Mesenchymal stem cell (in vitro differentiated cells and primary cell): ENCODE data around the gene CAMK1D.
A peak's percentile ranks its signal among the peaks of the same experiment; 100 is the strongest.
"Not testable (repeated sequence)": the region's sequence is repeated elsewhere in the genome, so short reads cannot be mapped to it uniquely, and the experiment has no call there.

Experiments
- DNase-seq: peaks from one replicate; pipeline ENCODE4 v3.0.0-alpha.2; 2013
- H2AFZ ChIP-seq: one replicate; pipeline ENCODE4 v1.6.1; 2013; ENCODE audit warnings: low read depth, mild to moderate bottlenecking, control low read depth, inconsistent platforms, low read length, moderate library complexity
- H2AK5ac ChIP-seq: 2 replicates; pipeline ENCODE4 v1.6.1; 2013; ENCODE audit warnings: low read length, moderate library complexity, mild to moderate bottlenecking, inconsistent platforms; ENCODE audit not compliant: severe bottlenecking
- H2BK120ac ChIP-seq: one replicate; pipeline ENCODE4 v1.6.1; 2013; ENCODE audit warnings: low read depth, mild to moderate bottlenecking, inconsistent platforms, low read length, moderate library complexity
- H2BK12ac ChIP-seq, 2 experiments: one replicate each; pipeline ENCODE4 v1.6.1; 2013; ENCODE audit warnings: inconsistent platforms in 2 of 2, low read length in 2 of 2, mild to moderate bottlenecking in 2 of 2, moderate library complexity in 2 of 2, control low read depth in 1 of 2
- H2BK15ac ChIP-seq: one replicate; pipeline ENCODE4 v1.6.1; 2013; ENCODE audit warnings: mild to moderate bottlenecking, low read depth, inconsistent platforms; ENCODE audit not compliant: poor library complexity, severe bottlenecking
- H2BK5ac ChIP-seq: 2 replicates; pipeline ENCODE4 v1.6.1; 2013; ENCODE audit warnings: low read depth, mild to moderate bottlenecking, low read length, control low read depth, inconsistent platforms; ENCODE audit not compliant: poor library complexity, severe bottlenecking
- H3K14ac ChIP-seq, 2 experiments: one replicate each; pipeline ENCODE4 v1.6.1; 2013; ENCODE audit warnings: inconsistent platforms in 2 of 2, low read length in 2 of 2, control low read depth in 1 of 2, mild to moderate bottlenecking in 1 of 2, moderate library complexity in 1 of 2
- H3K18ac ChIP-seq, 2 experiments: one replicate each; pipeline ENCODE4 v1.6.1; 2013; ENCODE audit warnings: inconsistent platforms in 2 of 2, low read length in 2 of 2, control low read depth in 1 of 2, low read depth in 1 of 2, mild to moderate bottlenecking in 1 of 2
- H3K23ac ChIP-seq, 2 experiments: one replicate each; pipeline ENCODE4 v1.6.1; 2013; ENCODE audit warnings: inconsistent platforms in 2 of 2, low read length in 2 of 2, mild to moderate bottlenecking in 2 of 2, moderate library complexity in 2 of 2, control low read depth in 1 of 2
- H3K27ac ChIP-seq: 2 replicates; pipeline ENCODE4 v1.5.1; 2013; ENCODE audit warnings: mild to moderate bottlenecking, moderate library complexity, low read length, control low read depth, inconsistent platforms; ENCODE audit not compliant: poor library complexity, severe bottlenecking
- H3K27me3 ChIP-seq, 2 experiments: 2 replicates each; pipeline versions ENCODE4 v1.6.1 to v1.7.0; 2013; ENCODE audit warnings: low read length in 2 of 2, mild to moderate bottlenecking in 2 of 2, moderate library complexity in 2 of 2, control low read depth in 1 of 2, inconsistent platforms in 1 of 2; ENCODE audit not compliant: control insufficient read depth in 1 of 2, insufficient read depth in 1 of 2
- H3K36me3 ChIP-seq, 2 experiments: 2 replicates each; pipeline versions ENCODE4 v1.6.1 to v1.7.0; 2013; ENCODE audit warnings: low read length in 2 of 2, control low read depth in 1 of 2, inconsistent platforms in 1 of 2, low read depth in 1 of 2, mild to moderate bottlenecking in 1 of 2; ENCODE audit not compliant: insufficient read depth in 2 of 2, control insufficient read depth in 1 of 2
- H3K4ac ChIP-seq, 2 experiments: one replicate each; pipeline ENCODE4 v1.6.1; 2013; ENCODE audit warnings: inconsistent platforms in 2 of 2, low read length in 2 of 2, mild to moderate bottlenecking in 2 of 2, moderate library complexity in 2 of 2, control low read depth in 1 of 2, low read depth in 1 of 2
- H3K4me1 ChIP-seq: 2 replicates; pipeline ENCODE4 v1.6.1; 2013; ENCODE audit warnings: low read depth, low read length, control low read depth; ENCODE audit not compliant: control insufficient read depth, insufficient read depth
- H3K4me2 ChIP-seq: 2 replicates; pipeline ENCODE4 v1.6.1; 2013; ENCODE audit warnings: low read length, mild to moderate bottlenecking, inconsistent platforms; ENCODE audit not compliant: poor library complexity, severe bottlenecking
- H3K4me3 ChIP-seq, 2 experiments: 2 replicates each; pipeline versions ENCODE4 v1.5.1 to v1.7.0; 2013; ENCODE audit warnings: low read length in 2 of 2, mild to moderate bottlenecking in 2 of 2, control low read depth in 1 of 2, low read depth in 1 of 2; ENCODE audit not compliant: insufficient read depth in 1 of 2
- H3K79me1 ChIP-seq: replicated peaks from 2 replicates; pipeline ENCODE4 v1.6.1; 2013; ENCODE audit warnings: mild to moderate bottlenecking, control low read depth, low read length, inconsistent platforms; ENCODE audit not compliant: poor library complexity, severe bottlenecking
- H3K9ac ChIP-seq: 2 replicates; pipeline ENCODE4 v1.7.0; 2013; ENCODE audit warnings: mild to moderate bottlenecking, low read length, moderate library complexity
- H3K9me3 ChIP-seq: 2 replicates; pipeline ENCODE4 v1.7.0; 2013; ENCODE audit warnings: mild to moderate bottlenecking, low read length; ENCODE audit not compliant: control insufficient read depth
- H4K8ac ChIP-seq: one replicate; pipeline ENCODE4 v1.6.1; 2013; ENCODE audit warnings: inconsistent platforms, mild to moderate bottlenecking, low read length, moderate library complexity
- H4K91ac ChIP-seq: one replicate; pipeline ENCODE4 v1.6.1; 2013; ENCODE audit warnings: mild to moderate bottlenecking, low read length, inconsistent platforms
- WGBS: methylation state at CpG from one replicate; pipeline ENCODE4 v1.1.7; 2013; ENCODE audit warnings: mixed read lengths; 5-methylcytosine and 5-hydroxymethylcytosine counted together

CAMK1D gene

GRCh38 chr10:12723220-12723619 is 373.9 kb downstream of the CAMK1D start:
- Histone ChIP-seq H3K14ac (no peak overlapping the region), H2BK12ac (no peak overlapping the region), H3K27me3 (no peaks in the 10 kb centered on the region), H2BK120ac (no peak overlapping the region), H3K4me2 (no peak overlapping the region), H4K91ac (no peak overlapping the region), H2AFZ (no peak overlapping the region), H3K23ac (no peak overlapping the region), H3K4me1 (peaks cover 14% of the 10 kb centered on the region), H3K18ac (no peak overlapping the region), H3K9me3 (no peaks in the 10 kb centered on the region), H3K4ac (no peak overlapping the region), H3K27ac (no peak overlapping the region), H2BK5ac (no peak overlapping the region), H3K79me1 (peaks cover 21% of the 10 kb centered on the region), H3K36me3 (no peaks in the 10 kb centered on the region), H2AK5ac (no peak overlapping the region), H4K8ac (no peak overlapping the region), H2BK15ac (no peak overlapping the region), H3K4me3 (no peak overlapping the region), H3K9ac (no peak overlapping the region)
- 91% methylated on average over 4 of the region's 4 CpGs for WGBS
- DNase-seq: no peak

- Histone ChIP-seq H2AK5ac (no peak overlapping the region), H3K4me1 (peaks cover 18% of the 10 kb centered on the region), H3K14ac (no peak overlapping the region), H3K27ac (no peak overlapping the region), H3K79me1 (peaks cover 33% of the 10 kb centered on the region), H3K9me3 (no peaks in the 10 kb centered on the region), H2BK120ac (no peak overlapping the region), H2BK15ac (no peak overlapping the region), H3K9ac (no peak overlapping the region), H3K23ac (no peak overlapping the region), H4K8ac (no peak overlapping the region), H3K4me3 (no peak overlapping the region), H3K18ac (peak overlapping the region in 1 of 2 experiments; percentile 21), H3K4ac (no peak overlapping the region), H4K91ac (no peak overlapping the region), H3K4me2 (no peak overlapping the region), H3K27me3 (no peaks in the 10 kb centered on the region), H3K36me3 (no peaks in the 10 kb centered on the region), H2BK5ac (no peak overlapping the region), H2BK12ac (no peak overlapping the region), H2AFZ (no peak overlapping the region)
- WGBS: 87% methylated on average over 7 of the region's 10 CpGs
- no peak for DNase-seq
Measured at GRCh38 chr10:12724807-12725579, 375.6 kb downstream of the CAMK1D start.

- H3K27me3 ChIP-seq, H3K18ac ChIP-seq, H3K9me3 ChIP-seq, DNase-seq, H2AK5ac ChIP-seq, H3K36me3 ChIP-seq, H2AFZ ChIP-seq, H3K27ac ChIP-seq, H3K4me3 ChIP-seq, H3K23ac ChIP-seq, H4K91ac ChIP-seq, H2BK120ac ChIP-seq, H4K8ac ChIP-seq, H2BK15ac ChIP-seq, H3K4ac ChIP-seq, H3K9ac ChIP-seq, H3K14ac ChIP-seq, H2BK12ac ChIP-seq, H3K4me2 ChIP-seq, H2BK5ac ChIP-seq: not testable (repeated sequence)
- Histone ChIP-seq H3K79me1 (peaks cover 37% of the 10 kb centered on the region), H3K4me1 (peaks cover 16% of the 10 kb centered on the region)
- 97% methylated on average over 5 of the region's 5 CpGs for WGBS
Measured at GRCh38 chr10:12725580-12725888, 376.2 kb downstream of the CAMK1D start.

GRCh38 chr10:12726971-12727831 is 377.9 kb downstream of the CAMK1D start:
- Histone ChIP-seq H2BK5ac (no peak overlapping the region), H3K23ac (no peak overlapping the region), H3K18ac (no peak overlapping the region), H2BK15ac (no peak overlapping the region), H3K27me3 (no peaks in the 10 kb centered on the region), H2BK12ac (no peak overlapping the region), H3K14ac (no peak overlapping the region), H2BK120ac (no peak overlapping the region), H3K27ac (peak overlapping the region; percentile 24), H4K8ac (no peak overlapping the region), H3K9ac (no peak overlapping the region), H4K91ac (no peak overlapping the region), H3K4ac (no peak overlapping the region), H3K36me3 (no peaks in the 10 kb centered on the region), H3K79me1 (peaks cover 32% of the 10 kb centered on the region), H2AK5ac (no peak overlapping the region), H3K4me3 (no peak overlapping the region), H3K4me2 (no peak overlapping the region), H3K4me1 (peaks cover 14% of the 10 kb centered on the region), H3K9me3 (no peaks in the 10 kb centered on the region), H2AFZ (no peak overlapping the region)
- peak; percentile 30 for DNase-seq
- 89% methylated on average over 18 of the region's 19 CpGs for WGBS
